Aorta (tissue), 5 donors: ENCODE data around the gene OR51E1. TPM values are rescaled to one million over a fixed set of nuclear protein-coding genes. Genes with fewer than 3 reads are reported as not detected.

Experiments
- ATAC-seq: fragments of 200-7000 bp; cut with Tn5 transposase; one replicate; pipeline ENCODE4 v1.9.1; 2022; ENCODE audit warnings: moderate library complexity; ENCODE audit not compliant: low FRiP score
- DNase-seq, 2 donors: peaks; one replicate each; pipeline ENCODE4 v3.0.0-alpha.2; 2020
- H3K27ac ChIP-seq, 2 donors: one replicate each; pipeline ENCODE4 v1.5.1; 2013; ENCODE audit warnings: low read length in 2 of 2, mild to moderate bottlenecking in 2 of 2, moderate library complexity in 2 of 2, control low read depth in 1 of 2, inconsistent platforms in 1 of 2, low read depth in 1 of 2
- H3K27me3 ChIP-seq, 2 donors: one replicate each; pipeline ENCODE4 v1.6.1; 2013; ENCODE audit warnings: control low read depth in 1 of 2, low read length in 1 of 2, mild to moderate bottlenecking in 1 of 2, moderate library complexity in 1 of 2; ENCODE audit not compliant: insufficient read depth in 2 of 2, control insufficient read depth in 1 of 2
- H3K36me3 ChIP-seq, 2 donors: one replicate each; pipeline ENCODE4 v1.6.1; 2013; ENCODE audit warnings: control low read depth in 1 of 2, low read length in 1 of 2, mild to moderate bottlenecking in 1 of 2; ENCODE audit not compliant: insufficient read depth in 2 of 2, control insufficient read depth in 1 of 2
- H3K4me1 ChIP-seq, 2 donors: one replicate each; pipeline ENCODE4 v1.6.1; 2013; ENCODE audit warnings: low read length in 2 of 2, control low read depth in 1 of 2, mild to moderate bottlenecking in 1 of 2, moderate library complexity in 1 of 2; ENCODE audit not compliant: insufficient read depth in 2 of 2, control insufficient read depth in 1 of 2
- H3K4me3 ChIP-seq, 2 donors: one replicate each; pipeline ENCODE4 v1.5.1; 2013; ENCODE audit warnings: low read length in 2 of 2, control low read depth in 1 of 2, mild to moderate bottlenecking in 1 of 2
- H3K9me3 ChIP-seq: one replicate; pipeline ENCODE4 v1.6.1; 2013; ENCODE audit warnings: mild to moderate bottlenecking, low read length; ENCODE audit not compliant: control insufficient read depth
- WGBS, 2 donors: extraction: QIAGEN DNeasy Blood & Tissue Kit; methylation state at CpG; one replicate each; pipeline ENCODE4 v1.1.7; 2013; 5-methylcytosine and 5-hydroxymethylcytosine counted together
- intact Hi-C, 2 donors: fragments of 100-400 bp; cut with DNase I; formaldehyde crosslinking; loops; one replicate each; pipeline versions ENCODE4 v1.14.2 to v1.15.0; 2022
- polyA plus RNA-seq, 2 donors: library from polyadenylated mRNA; stranded (reverse); fragments of 200-250 nt; gene quantifications; one replicate each; pipeline ENCODE4 v1.2.3, GENCODE V29; 2013
- total RNA-seq, 2 donors: library from RNA; stranded (reverse); fragmentation: NEBNext Ultra II Directional; extraction: Animal tissue kit (Norgen Biotek cat#: 25700); gene quantifications; one replicate each; pipeline ENCODE4 v1.2.1, GENCODE V29; 2021
- donor health status: healthy with polysubstance abuse.
- donor health status: Bipolar disorder and iron deficiency.
- donor health status: DM: no; HTN: no; CAD: no.
- donor health status: DM: no; HTN: no; CAD: no.
- donor health status: DM: yes; HTN: yes; CAD: no.

The OR51E1 gene
- total and polyA plus RNA-seq, 4 donors = 0.54 to 0.78 TPM; not detected in 2

- 11 to 16% methylated on average over 1 of the region's 1 CpG for WGBS, 2 donors
These were observed 51.7 kb downstream of the OR51E1 start for GRCh38 chr11:4695442-4695841.

GRCh38 chr11:4697585-4697984 lies 53.8 kb downstream of the OR51E1 start, which contains the start of gene OR51E2:
Gene OR51E2 (minus strand): TSS chr11:4697853. CDS start chr11:4682711, 15,142 bp downstream.
- H3K27ac ChIP-seq = no peak within 1 kb of the TSS
- no peaks in the 10 kb centered on the region for H3K27me3 ChIP-seq
- H3K4me3 ChIP-seq = no peak within 1 kb of the TSS
- peaks cover 2% of the 10 kb centered on the region for H3K9me3 ChIP-seq
- no peak for DNase-seq
- no peaks in the 10 kb centered on the region for H3K4me1 ChIP-seq
- no peaks in the 10 kb centered on the region for H3K36me3 ChIP-seq
- intact Hi-C loops = no loop called here
- peak; percentile 52 for ATAC-seq
- WGBS, 2 donors = 59% methylated on average over 3 of the region's 3 CpGs

More at GRCh38 chr11:4695442-4695841, 51.7 kb downstream of the OR51E1 start:
- Histone ChIP-seq H3K27me3 (no peaks in the 10 kb centered on the region), H3K4me1 (no peaks in the 10 kb centered on the region), H3K9me3 (peaks cover 6% of the 10 kb centered on the region), H3K27ac (no peak overlapping the region), H3K4me3 (no peak overlapping the region), H3K36me3 (no peaks in the 10 kb centered on the region)
- DNase-seq (no peak), ATAC-seq (no peak)
- intact Hi-C loops = no loop called here

GRCh38 chr11:4699697-4700435 lies 56.1 kb downstream of the OR51E1 start:
- DNase-seq = no peak
- Histone ChIP-seq H3K4me1 (no peaks in the 10 kb centered on the region), H3K27ac (no peak overlapping the region), H3K9me3 (peaks cover 2% of the 10 kb centered on the region), H3K27me3 (no peaks in the 10 kb centered on the region), H3K4me3 (no peak overlapping the region), H3K36me3 (no peaks in the 10 kb centered on the region)
- intact Hi-C loops = no loop called here
- 85 to 87% methylated on average over 3 of the region's 3 CpGs for WGBS, 2 donors
- no peak for ATAC-seq

DNA sequence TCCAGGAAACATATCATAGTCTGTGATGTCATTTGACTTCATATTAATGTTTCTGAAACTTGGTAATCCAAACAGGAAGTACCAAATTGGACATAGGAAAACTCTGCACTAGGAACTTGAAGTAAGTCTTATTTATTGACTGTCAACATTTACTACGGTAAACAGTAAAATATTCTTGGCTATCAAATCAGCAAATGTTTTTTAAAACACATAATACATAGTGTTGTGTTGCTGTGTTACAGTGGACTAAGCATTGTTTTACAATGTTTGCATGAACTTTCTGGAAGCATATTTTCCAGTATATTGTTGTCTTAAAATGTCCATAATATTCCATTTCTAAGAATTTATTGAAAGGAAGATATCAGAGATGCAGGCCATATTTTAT lies 56.6 kb downstream of the OR51E1 start:
- no peak overlapping the region for H3K27ac ChIP-seq
- H3K36me3 ChIP-seq = no peaks in the 10 kb centered on the region
- DNase-seq = no peak
- intact Hi-C loops = no loop called here
- H3K9me3 ChIP-seq = peaks cover 2% of the 10 kb centered on the region
- WGBS, 2 donors = 78 to 84% methylated on average over 1 of the region's 1 CpG
- H3K4me1 ChIP-seq = no peaks in the 10 kb centered on the region
- no peak overlapping the region for H3K4me3 ChIP-seq
- no peak for ATAC-seq
- no peaks in the 10 kb centered on the region for H3K27me3 ChIP-seq

- Histone ChIP-seq H3K9me3 (no peaks in the 10 kb centered on the region), H3K4me1 (no peaks in the 10 kb centered on the region), H3K4me3 (no peak within 1 kb of the TSS), H3K27me3 (no peaks in the 10 kb centered on the region), H3K27ac (no peak within 1 kb of the TSS), H3K36me3 (no peaks in the 10 kb centered on the region)
- WGBS, 2 donors = 50 to 56% methylated on average over 5 of the region's 5 CpGs
- intact Hi-C loops = no loop called here
- DNase-seq (no peak), ATAC-seq (no peak)
These were observed 60.4 kb downstream of the OR51E1 start, which contains the start of gene MMP26 for GRCh38 chr11:4704054-4704789. Gene MMP26 (plus strand): TSS chr11:4704784.

DNA sequence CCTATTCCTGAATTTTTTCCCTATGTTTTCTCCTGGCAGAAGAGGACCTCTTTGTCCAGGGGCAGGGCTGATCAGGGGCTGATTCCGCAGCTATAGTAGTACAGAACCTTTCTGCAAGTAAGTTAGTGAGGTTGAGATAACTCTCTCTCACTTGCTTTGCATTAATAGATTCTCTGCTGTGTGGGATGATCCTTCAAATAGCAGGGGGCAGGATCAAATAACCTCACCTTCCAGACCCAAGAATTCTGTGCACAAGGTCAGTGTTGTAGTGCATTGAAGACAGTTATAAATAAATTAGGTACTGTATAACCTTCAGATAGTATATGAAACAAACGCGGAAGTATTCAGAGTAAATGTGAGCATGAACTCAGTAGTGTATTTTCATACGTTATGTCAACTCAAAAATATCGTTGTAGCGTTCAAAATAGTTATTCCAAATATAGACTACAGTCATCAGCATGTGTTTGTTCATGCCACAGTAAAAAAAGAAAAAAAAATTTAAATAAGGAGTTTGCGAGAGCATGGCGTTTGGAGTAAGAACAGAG lies 61.1 kb downstream of the OR51E1 start:
- intact Hi-C loops = no loop called here
- H3K9me3 ChIP-seq = peaks cover under 1% of the 10 kb centered on the region
- no peaks in the 10 kb centered on the region for H3K4me1 ChIP-seq
- no peak overlapping the region for H3K27ac ChIP-seq
- H3K4me3 ChIP-seq = no peak overlapping the region
- H3K36me3 ChIP-seq = no peaks in the 10 kb centered on the region
- ATAC-seq = no peak
- no peak for DNase-seq
- no peaks in the 10 kb centered on the region for H3K27me3 ChIP-seq
- 7 to 9% methylated on average over 8 of the region's 8 CpGs for WGBS, 2 donors

Other genes with a start within 250 kb of the OR51E1 start
- gene OR52K2, start 194.7 kb upstream of the OR51E1 start, total RNA-seq = not detected
- gene OR52K2, start 194.7 kb upstream of the OR51E1 start, polyA plus RNA-seq = not detected
- under 1 TPM in 1 of 2 donors, not detected in 1; 0.12 TPM for gene OR52K1, start 161.3 kb upstream of the OR51E1 start, total RNA-seq
- not detected for gene OR52K1, start 161.3 kb upstream of the OR51E1 start, polyA plus RNA-seq
- gene OR52M1, start 98.8 kb upstream of the OR51E1 start, total RNA-seq = not detected
- gene OR52M1, start 98.8 kb upstream of the OR51E1 start, polyA plus RNA-seq = not detected
- gene OR52I2, start 62.2 kb upstream of the OR51E1 start, total RNA-seq = not detected
- gene OR52I2, start 62.2 kb upstream of the OR51E1 start, polyA plus RNA-seq = not detected
- gene OR52I1, start 49.9 kb upstream of the OR51E1 start, total RNA-seq = not detected
- gene OR52I1, start 49.9 kb upstream of the OR51E1 start, polyA plus RNA-seq = not detected
- gene TRIM68, start 35.8 kb upstream of the OR51E1 start, total RNA-seq = 10 to 100 TPM in 1 of 2 donors, 1 to 10 TPM in 1; 7.9 to 14.5 TPM
- gene TRIM68, start 35.8 kb upstream of the OR51E1 start, polyA plus RNA-seq = 1 to 10 TPM; 3.9 to 4.0 TPM
- gene OR51D1, start 6.5 kb upstream of the OR51E1 start, total RNA-seq = not detected
- gene OR51D1, start 6.5 kb upstream of the OR51E1 start, polyA plus RNA-seq = not detected
- 1 to 10 TPM in 1 of 2 donors, under 1 TPM in 1; 0.51 to 1.2 TPM for gene OR51E2, start 53.9 kb downstream of the OR51E1 start, total RNA-seq
- gene OR51E2, start 53.9 kb downstream of the OR51E1 start, polyA plus RNA-seq = not detected
- not detected for gene MMP26, start 60.8 kb downstream of the OR51E1 start, total RNA-seq
- not detected for gene MMP26, start 60.8 kb downstream of the OR51E1 start, polyA plus RNA-seq
- not detected for gene OR51F1, start 126.0 kb downstream of the OR51E1 start, total RNA-seq
- gene OR51F1, start 126.0 kb downstream of the OR51E1 start, polyA plus RNA-seq = not detected
- not detected for gene OR52R1, start 160.4 kb downstream of the OR51E1 start, total RNA-seq
- not detected for gene OR52R1, start 160.4 kb downstream of the OR51E1 start, polyA plus RNA-seq
- gene OR51F2, start 177.3 kb downstream of the OR51E1 start, total RNA-seq = not detected
- gene OR51F2, start 177.3 kb downstream of the OR51E1 start, polyA plus RNA-seq = under 1 TPM in 1 of 2 donors, not detected in 1; 0.50 TPM
- not detected for gene OR51S1, start 205.2 kb downstream of the OR51E1 start, total RNA-seq
- not detected for gene OR51S1, start 205.2 kb downstream of the OR51E1 start, polyA plus RNA-seq
- gene OR51T1, start 237.9 kb downstream of the OR51E1 start, total RNA-seq = not detected
- gene OR51T1, start 237.9 kb downstream of the OR51E1 start, polyA plus RNA-seq = not detected